ENCODE measurements around the gene ALDH1L1.

Gene ALDH1L1

DNA sequence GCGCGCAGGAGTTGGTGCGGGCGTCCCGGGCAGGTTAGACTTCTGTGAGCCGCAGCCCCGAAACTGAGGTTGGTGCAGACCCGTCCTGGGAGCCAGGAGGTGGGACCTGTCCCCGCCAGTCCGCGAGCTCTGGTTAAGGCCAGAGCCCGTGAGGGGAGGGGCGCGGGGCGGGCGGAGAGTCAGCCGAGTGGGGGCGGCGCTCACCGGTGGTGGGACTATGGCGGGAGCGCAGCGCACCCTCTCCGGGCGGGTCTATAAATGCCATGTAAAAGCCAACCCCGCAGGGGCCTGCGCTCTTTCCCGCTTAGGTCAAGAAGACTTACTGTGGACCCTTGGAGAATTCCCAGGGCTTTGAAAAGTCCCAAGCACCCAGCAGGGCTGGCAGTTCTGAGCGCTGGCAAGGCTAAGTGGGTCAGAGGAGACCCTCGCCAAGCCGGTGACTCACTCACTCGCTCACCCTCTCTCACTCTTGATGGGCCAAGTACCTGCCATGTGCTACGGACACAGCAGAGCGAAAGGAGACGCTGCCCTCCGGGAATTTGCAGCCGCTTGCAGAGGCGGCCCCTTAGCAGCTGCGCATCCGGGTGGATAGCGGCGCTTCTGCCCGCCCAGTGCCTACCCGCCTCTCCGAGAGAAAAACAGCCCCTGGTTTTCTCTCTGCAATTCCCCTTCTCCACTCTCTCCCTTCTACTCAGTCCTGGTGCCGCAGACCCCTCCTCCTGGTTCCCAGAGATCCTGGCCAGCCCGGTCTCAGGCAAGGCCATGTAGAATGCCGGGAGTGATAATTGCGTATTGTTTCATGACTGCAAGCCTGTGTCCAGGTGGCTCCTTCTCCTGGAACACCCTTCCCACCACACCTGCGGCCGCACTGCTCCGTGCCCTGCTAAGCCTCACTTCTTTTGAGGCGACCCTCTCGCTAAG, at the start of gene ALDH1L1:
Gene ALDH1L1, minus strand, starts transcription at position 110 of the 921 bp plus-strand sequence. CDS start 19,607 bp downstream, outside the sequence.
- H3K4me3 ChIP-seq (ENCODE audit: low read depth, low read length): peak within 1 kb of the TSS; percentile 46
- DNase-seq (ENCODE audit: low read depth): peak; percentile 4

DNA sequence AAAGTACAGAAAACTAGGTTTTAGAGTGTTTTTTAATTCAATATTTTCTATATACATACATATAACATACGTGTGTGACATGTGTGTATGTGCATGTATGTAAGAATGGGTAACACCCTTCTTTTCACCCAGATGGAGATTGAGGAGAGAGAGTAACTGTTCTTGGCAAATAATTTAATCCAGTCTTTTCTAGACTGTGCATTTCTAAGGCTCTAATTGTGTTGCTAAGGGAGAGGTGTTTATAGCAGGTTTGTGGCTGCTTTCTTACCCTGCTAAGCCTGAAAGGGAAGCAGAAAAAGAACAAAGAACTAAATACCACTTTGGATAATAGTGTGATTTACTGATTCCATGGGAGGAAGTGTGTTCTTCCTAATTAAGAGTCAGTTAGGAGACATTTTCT, 46.0 kb upstream of the ALDH1L1 start:
- H3K4me3 ChIP-seq (ENCODE audit: low read depth, low read length): no peak overlapping the region
- DNase-seq (ENCODE audit: low read depth): no peak

DNA sequence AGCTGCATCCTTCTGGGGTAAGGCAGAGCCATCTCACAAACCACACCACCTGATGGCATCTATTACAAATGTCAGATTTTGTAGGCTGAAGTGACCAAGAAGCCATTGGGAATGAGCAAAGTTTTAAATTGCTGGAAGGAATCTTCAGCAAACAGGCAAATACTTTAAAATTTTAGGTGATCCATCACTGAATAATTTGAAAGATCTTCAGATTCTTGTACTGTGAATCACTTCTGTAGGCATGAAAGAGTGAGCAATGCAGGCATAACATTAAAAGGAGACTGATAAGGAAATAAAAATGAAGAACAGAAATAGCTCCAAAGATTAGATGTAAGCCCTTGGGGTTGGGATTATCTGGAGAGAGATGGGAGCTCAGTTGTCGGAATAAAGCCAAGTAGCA, 36.0 kb upstream of the ALDH1L1 start:
- H3K4me3 ChIP-seq (ENCODE audit: low read depth, low read length): no peak overlapping the region
- no peak for DNase-seq (ENCODE audit: low read depth)

- DNase-seq (ENCODE audit: low read depth): no peak
- H3K4me3 ChIP-seq (ENCODE audit: low read depth, low read length): peak overlapping the region; percentile 43
Observed at GRCh38 chr3:126213379-126214028, 33.1 kb upstream of the ALDH1L1 start.

- no peak for DNase-seq (ENCODE audit: low read depth)
- peak overlapping the region; percentile 43 for H3K4me3 ChIP-seq (ENCODE audit: low read depth, low read length)
Observed at GRCh38 chr3:126212620-126213378, 32.4 kb upstream of the ALDH1L1 start.

DNA sequence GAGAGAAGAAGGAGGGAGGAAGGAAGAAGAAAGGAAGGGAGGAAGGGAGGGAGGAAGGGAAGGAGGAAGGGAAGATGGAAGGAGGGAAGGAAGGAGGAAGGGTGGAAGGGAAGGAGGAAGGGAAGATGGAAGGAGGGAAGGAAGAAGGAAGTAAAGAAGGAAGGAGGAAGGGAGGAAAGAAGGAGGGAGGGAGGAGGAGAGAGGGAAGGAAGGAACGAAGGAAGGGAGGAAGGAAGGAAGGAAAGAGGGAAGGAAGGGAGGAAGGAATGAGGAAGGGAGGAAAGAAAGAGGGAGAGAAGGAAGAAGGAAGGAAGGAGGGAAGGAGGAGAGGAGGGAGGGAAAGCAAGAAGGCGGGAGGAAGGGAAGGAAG, 31.8 kb upstream of the ALDH1L1 start:
- no peak overlapping the region for H3K4me3 ChIP-seq (ENCODE audit: low read depth, low read length)
- no peak for DNase-seq (ENCODE audit: low read depth)

GRCh38 chr3:126211569-126211968, 31.2 kb upstream of the ALDH1L1 start:
- no peak for DNase-seq (ENCODE audit: low read depth)

GRCh38 chr3:126210606-126211005, 30.2 kb upstream of the ALDH1L1 start:
- H3K4me3 ChIP-seq (ENCODE audit: low read depth, low read length): no peak overlapping the region
- no peak for DNase-seq (ENCODE audit: low read depth)

More at GRCh38 chr3:126211569-126211968, 31.2 kb upstream of the ALDH1L1 start:
- no peak overlapping the region for H3K4me3 ChIP-seq (ENCODE audit: low read depth, low read length)

- no peak overlapping the region for H3K4me3 ChIP-seq (ENCODE audit: low read depth, low read length)
- no peak for DNase-seq (ENCODE audit: low read depth)
Observed at GRCh38 chr3:126209741-126210140, 29.4 kb upstream of the ALDH1L1 start.

GRCh38 chr3:126208606-126209256, 28.3 kb upstream of the ALDH1L1 start:
- peak; percentile 45 for DNase-seq (ENCODE audit: low read depth)
- H3K4me3 ChIP-seq (ENCODE audit: low read depth, low read length): no peak overlapping the region

DNA sequence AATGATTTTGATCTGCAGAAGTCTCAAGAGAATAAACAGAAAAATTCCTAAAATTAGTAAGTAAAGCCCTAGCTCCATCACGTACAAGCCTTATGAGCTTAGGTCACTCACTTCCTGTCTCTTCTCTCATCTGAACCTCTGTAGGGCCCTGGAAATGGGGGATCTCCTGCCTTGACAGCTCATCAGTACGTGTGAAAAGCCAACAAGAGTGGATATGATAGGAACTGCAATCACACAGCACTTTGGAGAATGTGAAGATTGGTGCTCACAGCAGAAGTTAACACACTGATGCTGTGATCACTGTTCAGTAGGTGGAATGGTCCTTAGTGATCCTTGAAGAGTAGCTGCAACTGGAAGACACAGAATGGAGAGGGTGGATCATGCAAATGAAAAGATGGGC, 27.8 kb upstream of the ALDH1L1 start:
- DNase-seq (ENCODE audit: low read depth): no peak
- no peak overlapping the region for H3K4me3 ChIP-seq (ENCODE audit: low read depth, low read length)

GRCh38 chr3:126207166-126207565, 26.8 kb upstream of the ALDH1L1 start:
- DNase-seq (ENCODE audit: low read depth): no peak
- H3K4me3 ChIP-seq (ENCODE audit: low read depth, low read length): no peak overlapping the region

DNA sequence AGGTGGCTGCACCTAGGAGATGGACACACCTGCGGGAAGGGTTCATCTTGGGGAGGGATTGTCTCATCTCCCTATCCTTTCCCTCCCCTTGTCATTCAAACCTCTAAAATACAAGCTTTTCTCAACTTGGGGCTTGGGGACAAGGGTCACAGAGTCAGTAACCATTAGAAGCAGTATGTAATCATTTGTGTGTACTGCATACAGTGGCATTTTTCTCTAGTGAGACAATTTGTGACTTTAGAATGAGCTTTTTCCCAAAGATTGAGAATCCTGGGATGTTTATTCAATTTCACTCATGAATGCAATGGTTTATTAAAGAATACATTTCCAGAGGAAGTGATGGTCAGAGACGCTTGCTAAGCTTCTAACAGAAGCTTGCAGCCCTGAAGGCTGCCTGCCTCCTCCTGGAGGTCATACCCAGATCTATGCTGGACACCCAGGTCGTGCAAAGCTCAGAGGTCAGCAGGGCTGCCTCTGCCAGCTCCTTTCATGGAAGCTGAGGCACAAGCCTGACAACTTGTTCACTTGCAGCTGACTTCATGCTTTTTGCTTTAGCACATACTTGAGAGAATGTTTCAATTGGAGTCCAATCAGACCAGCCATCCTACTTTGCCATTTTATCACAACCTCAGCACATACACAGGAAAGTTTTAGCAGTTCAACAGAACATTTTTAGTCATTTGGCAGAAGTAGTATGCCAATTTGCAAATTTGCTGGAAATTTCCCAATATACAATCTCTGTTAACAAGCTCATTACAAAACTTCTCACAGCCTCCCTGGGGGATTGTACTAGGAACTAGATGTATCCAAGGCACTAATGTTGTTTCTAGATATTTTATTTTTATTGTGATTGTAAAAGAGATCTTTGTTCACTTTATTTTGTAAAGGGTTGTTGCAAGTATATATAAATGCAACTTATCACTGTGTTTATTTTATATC, 25.6 kb upstream of the ALDH1L1 start:
- no peak overlapping the region for H3K4me3 ChIP-seq (ENCODE audit: low read depth, low read length)
- DNase-seq (ENCODE audit: low read depth): peak; percentile 25

GRCh38 chr3:126202680-126203079, 22.3 kb upstream of the ALDH1L1 start:
- DNase-seq (ENCODE audit: low read depth): no peak
- no peak overlapping the region for H3K4me3 ChIP-seq (ENCODE audit: low read depth, low read length)

GRCh38 chr3:126202276-126202675, 21.9 kb upstream of the ALDH1L1 start:
- no peak overlapping the region for H3K4me3 ChIP-seq (ENCODE audit: low read depth, low read length)
- no peak for DNase-seq (ENCODE audit: low read depth)

DNA sequence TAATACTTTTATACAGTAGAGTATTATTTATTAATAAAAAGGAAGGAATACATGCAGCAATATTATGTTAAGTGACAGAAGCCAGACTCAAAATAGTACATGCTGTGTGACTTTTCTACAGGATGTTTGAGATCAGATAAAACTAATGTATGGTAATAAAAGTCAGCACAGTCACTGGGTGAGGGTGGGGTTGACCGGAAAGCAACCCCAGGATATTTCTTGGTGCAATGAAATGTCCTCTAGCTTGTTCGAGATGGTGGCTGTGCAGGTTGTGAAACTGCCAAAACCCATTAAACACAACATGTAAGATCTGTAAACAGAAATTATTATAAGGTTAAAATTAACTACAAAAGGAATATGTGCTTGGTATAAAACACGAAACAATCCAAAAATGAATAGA, 20.8 kb upstream of the ALDH1L1 start:
- DNase-seq (ENCODE audit: low read depth): no peak
- H3K4me3 ChIP-seq (ENCODE audit: low read depth, low read length): no peak overlapping the region

- no peak for DNase-seq (ENCODE audit: low read depth)
- no peak overlapping the region for H3K4me3 ChIP-seq (ENCODE audit: low read depth, low read length)
Observed at GRCh38 chr3:126200534-126200933, 20.1 kb upstream of the ALDH1L1 start.

DNA sequence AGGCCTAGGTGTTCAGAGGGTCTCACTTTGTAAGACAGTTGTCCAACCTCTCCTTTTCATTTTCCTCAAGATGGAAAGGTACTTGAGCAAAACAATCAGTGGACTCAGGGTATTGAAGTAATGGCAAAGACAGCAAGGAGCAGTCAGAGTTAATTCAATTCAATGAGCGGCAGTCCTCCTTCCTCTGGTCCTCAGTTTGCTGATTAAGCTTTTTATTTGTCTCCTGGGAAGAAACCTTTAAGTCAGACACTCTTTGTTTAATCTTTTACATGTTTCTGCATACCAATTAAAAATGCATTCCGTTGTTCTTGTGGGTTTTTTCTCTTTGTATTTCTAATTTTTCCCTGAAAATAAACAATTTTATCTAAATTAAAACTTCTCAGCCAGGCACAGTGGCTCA, 18.9 kb upstream of the ALDH1L1 start:
- H3K4me3 ChIP-seq (ENCODE audit: low read depth, low read length): no peak overlapping the region
- no peak for DNase-seq (ENCODE audit: low read depth)
